Neural progenitor cell (in vitro differentiated cells): ENCODE results near the gene NFIX.

Experiments
- CTCF ChIP-seq: fragments of 200-600 bp; sonication (generic); IDR thresholded peaks from 2 replicates; pipeline ENCODE4 v1.5.1; 2017; ENCODE audit warnings: antibody characterized with exemption, mild to moderate bottlenecking
- EZH2phosphoT487 ChIP-seq: fragments of 200-600 bp; sonication (generic); IDR thresholded peaks from 2 replicates; pipeline ENCODE4 v1.6.1; 2017; ENCODE audit warnings: antibody characterized with exemption

DNA sequence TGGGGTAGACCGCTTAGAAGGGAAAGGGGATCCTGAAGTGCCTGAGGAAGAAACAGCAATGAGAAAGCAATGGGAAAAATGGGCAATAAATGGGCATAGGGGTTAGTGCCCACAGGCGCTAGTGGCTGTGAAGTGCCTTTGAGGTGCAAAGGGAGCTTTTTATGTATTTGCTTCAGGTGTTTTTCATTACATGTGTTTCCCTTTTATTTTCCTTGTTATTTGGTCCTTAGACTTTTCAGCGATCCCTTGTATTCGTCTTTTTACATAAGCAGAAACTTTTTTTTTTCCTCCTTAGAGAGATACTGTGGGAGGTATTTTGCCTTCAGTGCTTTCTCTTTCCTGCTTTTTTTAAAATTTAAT, 19.6 kb downstream of the NFIX start:
- TF ChIP-seq CTCF (no peak), EZH2phosphoT487 (peak; percentile 5)
